GM21447 (cell line): ENCODE data around the gene RIN3.
A peak's percentile ranks its signal among the peaks of the same experiment; 100 is the strongest.
"Not testable (repeated sequence)": the region's sequence is repeated elsewhere in the genome, so short reads cannot be mapped to it uniquely, and the experiment has no call there.

Source experiments
- ATAC-seq: cut with Tn5 transposase; IDR thresholded peaks from one replicate; pipeline ENCODE4 v1.9.1; 2021; ENCODE audit not compliant: unreplicated experiment

RIN3 gene

DNA sequence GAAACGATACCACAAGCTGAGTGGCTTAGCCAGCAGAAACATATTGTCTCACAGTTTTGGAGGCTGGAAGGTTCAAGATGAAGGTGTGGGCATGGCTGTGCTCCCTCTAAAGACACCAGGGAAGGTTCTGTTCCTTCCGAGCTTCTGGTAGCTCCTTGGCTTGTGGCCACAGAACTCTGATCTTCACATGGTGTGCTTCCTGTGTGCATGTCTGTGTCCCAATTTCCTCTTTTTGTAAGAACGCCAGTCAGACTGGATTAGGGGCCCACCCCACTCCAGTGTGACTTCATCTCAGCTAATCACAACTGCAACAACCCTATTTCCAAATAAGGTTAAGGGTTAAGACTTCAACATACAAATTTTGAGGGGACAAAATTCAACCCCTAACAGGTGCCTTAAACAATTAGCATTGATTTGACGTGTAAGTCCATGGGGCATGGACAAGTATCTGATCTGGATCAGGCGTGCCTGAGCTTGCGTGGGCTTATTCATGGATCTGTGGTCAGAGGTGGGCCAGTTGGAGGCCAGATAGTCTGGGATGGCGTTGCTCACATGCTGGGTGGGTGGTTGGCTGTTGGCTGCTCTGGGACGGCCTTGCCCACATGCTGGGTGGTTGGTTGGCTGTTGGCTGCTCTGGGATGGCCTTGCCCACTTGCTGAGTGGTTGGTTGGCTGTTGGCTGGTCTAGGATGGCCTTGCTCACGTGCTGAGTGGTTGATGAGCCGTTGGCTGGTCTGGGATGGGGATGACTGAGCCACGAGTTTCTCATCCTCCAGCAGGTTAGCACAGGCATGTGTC is 146.4 kb downstream of the RIN3 start:
- no peak for ATAC-seq

GRCh38 chr14:92660571-92660970 is 147.0 kb downstream of the RIN3 start:
- ATAC-seq, result no peak

DNA sequence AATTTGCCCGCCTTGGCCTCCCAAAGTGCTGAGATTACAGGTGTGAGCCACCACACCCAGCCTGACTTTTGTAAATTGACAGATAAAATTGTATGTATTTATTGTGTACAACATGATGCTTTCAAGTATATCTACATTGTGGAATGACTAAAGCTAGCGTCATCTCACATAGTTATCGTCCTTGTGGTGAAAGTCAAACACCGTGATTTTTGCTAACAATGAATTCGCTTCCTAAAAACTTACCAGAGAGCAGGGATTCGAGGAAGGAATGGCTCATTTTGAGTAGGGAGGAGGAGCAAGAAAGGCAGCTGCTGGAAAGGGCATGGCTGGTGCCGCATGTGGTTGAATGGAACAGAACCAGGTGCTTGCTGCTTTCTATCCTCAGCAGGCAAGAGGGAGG is 149.5 kb downstream of the RIN3 start:
- no peak for ATAC-seq

- no peak for ATAC-seq
Observed at GRCh38 chr14:92665661-92666110, 152.1 kb downstream of the RIN3 start.

GRCh38 chr14:92666251-92666650 is 152.7 kb downstream of the RIN3 start:
- ATAC-seq, result no peak

DNA sequence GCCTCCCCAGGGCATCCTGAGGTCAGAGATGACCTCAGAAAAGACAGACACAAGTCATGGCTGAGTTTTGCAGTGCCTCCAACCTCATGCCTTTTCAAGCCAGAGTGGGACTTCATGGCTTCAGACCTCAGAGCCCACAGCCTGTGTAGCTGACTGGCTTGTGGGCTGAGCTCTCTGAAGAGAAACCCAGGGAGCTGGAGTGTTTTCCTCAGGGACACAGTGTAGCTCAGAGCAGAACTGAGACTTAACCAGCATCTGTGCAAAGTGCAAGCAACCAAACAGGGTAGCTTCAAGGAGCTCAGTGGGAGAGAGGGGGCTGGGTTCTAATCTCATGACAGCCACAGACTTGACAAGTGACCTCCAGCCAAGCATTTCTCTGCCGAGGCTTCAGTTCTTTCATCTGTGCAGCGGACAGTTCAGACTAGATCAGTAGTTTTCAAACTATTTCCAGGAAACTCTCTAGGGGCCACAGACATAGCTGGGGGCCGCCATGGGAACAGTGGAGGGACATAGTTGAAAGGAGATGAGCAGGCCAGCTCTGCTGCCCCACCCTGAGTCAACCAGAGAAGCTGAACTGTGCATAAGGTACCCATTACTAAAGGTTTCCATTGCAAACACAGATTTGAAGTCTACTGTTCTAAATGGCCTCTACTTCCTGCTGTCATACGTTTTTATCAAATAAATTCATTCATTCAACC is 154.8 kb downstream of the RIN3 start:
- ATAC-seq, result peak; percentile 50

GRCh38 chr14:92670160-92670559 is 156.6 kb downstream of the RIN3 start:
- ATAC-seq, result peak; percentile 41

DNA sequence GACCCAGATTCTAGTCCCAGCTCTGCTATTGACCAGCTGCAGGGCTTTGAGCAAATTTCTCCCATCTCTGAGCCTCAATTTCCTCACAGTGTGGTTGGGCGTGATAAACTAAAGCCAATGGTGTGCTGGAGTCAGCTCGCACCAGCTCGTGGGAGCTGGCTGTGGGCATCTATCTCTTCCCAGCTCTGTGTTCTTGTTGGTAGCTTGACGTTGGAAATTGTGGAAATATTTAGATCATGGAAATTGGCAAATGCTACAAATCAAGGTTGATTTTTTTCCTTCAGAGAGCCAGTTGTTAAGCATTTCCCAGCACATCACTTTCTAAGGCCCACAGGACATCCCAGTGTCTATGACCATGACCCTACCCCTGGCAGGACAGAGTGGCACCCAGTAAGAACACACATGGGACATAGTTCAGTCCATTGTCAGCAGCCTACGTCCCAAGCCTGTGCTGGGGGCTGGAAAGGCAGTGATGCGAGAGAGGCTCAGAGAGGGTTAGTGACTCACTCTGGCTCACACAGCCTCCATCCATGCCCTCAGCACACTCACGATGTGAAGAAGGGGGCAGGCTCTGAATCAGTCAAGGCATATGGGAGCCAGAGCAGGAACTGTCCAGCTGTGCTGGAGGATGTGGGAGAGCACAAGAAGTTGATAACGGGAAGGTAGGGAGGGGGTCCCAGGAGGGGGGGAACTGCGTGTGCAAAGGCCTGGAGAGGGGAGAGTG is 157.2 kb downstream of the RIN3 start:
- no peak for ATAC-seq

DNA sequence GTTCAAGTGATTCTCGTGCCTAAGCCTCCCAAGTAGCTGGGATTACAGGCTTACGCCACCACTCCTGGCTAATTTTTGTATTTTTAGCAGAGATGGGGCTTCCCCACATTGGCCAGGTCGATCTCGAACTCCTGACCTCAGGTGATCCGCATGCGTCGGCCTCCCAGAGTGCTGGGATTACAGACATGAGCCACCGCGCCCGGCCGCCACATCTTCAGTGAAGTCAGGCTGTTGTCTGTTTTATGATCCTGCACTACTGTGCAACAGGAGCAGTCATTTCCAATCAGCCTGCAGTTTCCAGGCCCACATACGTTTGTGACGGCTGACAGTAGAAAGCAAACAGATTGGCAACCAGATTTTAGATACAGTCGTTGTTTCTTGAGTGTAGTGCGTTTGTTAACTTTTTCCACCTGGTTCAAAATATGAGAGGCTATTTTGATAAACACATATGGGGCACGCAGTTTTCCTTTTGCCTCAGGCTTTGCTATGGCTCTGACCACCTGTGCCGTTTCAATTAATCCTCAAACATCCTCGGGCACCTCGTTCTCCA is 160.1 kb downstream of the RIN3 start:
- ATAC-seq, result no peak

DNA sequence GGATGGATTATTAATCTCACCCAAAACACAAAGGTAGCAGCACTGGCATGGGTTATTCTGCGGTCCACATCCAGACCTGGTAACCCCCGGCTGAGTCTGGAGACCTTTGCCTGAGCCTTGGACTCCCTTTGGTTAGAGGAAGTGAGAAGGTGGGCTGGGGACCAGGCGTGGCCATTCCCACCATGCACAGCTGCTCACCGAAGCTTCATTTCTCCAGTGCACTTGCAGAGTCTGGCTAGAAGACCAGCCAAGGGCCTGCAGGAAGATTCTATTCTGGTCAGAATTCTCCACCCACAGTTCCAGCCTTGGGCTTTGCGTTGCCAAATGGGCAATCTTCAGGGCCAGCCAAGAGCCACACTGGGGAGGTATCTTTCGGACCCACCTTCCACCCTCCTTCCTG is 161.8 kb downstream of the RIN3 start:
- ATAC-seq, result no peak

GRCh38 chr14:92675976-92676375 is 162.4 kb downstream of the RIN3 start:
- no peak for ATAC-seq

- ATAC-seq, result no peak
Observed at GRCh38 chr14:92676403-92677086, 163.0 kb downstream of the RIN3 start.

DNA sequence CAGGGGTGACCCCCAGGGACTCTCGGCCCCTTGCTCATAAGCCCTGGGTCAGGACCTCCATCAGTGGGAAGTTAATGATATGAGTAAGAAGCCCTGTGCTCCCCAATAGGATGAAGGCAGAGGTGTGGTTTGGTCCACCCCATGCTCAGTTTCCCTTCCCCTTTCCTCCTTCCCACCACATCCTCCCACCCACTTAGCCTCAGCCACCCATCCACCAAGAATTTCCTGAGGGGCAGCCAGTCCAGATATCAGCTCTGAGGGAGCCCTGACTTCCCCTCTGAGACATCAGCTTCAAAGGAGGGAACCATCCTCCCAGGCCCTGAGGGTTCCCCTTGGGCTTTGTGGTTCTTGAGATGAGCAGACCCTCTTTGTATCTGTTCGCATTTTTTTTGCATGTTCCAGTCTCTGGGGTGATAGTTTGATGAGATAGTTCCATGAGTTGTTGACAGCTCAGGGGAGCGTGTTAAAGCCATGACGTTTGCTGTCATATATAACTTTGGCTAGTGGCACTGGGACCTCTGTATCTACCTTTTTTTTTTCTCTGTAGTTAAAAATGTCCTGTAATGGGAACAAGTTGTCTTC is 163.6 kb downstream of the RIN3 start:
- ATAC-seq, result peak; percentile 71

- ATAC-seq, result no peak
Observed at GRCh38 chr14:92677955-92678354, 164.4 kb downstream of the RIN3 start.

GRCh38 chr14:92678766-92679165 is 165.2 kb downstream of the RIN3 start:
- no peak for ATAC-seq

DNA sequence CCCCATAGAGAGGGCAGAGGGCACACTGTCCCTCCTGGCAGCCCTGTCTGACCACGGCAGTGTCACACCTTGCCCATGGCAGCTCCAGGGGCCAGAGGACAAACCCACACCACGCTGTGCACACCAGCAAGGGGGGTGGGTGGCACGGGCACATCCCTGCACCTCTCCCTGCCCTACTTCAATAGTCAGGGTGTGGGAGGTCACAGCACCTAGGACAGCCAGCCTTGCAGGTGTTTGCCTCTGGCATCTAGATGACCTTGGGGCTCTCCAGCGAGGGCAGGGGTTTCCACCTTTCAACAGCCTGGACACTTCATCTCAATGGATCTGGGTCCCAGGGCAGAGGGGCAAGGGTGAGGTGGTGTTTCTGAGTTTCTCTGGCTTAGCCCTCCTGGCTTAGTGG is 165.7 kb downstream of the RIN3 start:
- no peak for ATAC-seq

DNA sequence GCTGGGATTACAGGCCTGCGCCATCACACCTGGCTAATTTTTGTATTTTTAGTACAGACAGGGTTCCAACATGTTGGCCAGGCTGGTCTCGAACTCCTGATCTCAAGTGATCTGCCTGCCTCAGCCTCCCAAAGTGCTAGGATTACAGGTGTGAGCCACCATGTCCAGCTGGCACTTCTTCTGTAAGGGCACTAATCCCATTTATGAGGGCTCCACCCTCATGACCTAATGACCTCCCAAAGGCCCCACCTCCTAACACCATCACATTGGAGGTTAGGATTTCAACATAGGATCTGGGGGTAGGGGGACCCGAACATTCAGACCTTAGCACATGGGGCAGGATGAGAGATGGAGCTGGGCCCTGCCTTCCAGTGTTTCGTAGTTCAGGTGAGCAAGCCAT is 166.7 kb downstream of the RIN3 start:
- not testable (repeated sequence) for ATAC-seq

DNA sequence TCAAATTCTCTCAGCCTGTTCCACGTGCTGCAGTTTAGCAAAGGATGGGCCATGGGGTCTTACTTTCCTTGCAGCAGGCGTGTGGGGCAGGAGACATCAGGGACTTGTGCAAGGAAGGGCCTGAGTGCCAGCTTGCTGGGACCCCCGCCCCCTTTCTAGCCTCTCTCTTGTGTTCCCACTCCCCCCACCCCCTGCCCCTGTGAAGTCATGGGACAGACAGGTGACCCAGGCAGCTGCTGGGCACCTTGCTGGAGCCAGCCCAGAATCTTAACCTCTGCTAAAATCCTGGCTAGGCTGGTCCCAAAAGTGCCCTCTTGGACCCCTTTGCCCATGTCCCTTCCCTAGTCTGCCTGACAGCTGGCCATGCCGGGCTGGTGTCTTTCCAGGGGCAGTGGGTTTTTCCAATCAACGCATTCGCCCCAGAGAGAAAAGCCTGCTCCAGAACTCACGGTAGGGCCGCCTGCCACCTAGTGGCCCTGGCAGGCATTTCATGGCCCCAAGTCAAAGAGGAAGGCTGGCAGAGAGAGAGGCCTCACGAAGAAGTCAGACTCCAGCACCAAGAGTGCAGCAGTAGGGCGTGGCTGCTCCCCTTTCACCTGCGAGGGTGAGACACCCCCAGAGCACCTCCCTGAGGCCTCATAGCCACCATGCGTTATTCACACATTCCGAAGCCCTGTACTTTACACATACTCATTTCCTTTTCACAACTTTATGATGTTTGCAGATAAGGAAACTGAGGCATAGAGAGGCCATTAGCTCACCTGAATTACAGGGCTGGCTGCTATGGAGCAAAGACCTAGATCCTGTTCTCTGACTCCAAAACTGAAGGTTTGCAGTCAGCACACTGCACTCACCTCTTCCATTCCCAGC is 167.4 kb downstream of the RIN3 start:
- no peak for ATAC-seq

DNA sequence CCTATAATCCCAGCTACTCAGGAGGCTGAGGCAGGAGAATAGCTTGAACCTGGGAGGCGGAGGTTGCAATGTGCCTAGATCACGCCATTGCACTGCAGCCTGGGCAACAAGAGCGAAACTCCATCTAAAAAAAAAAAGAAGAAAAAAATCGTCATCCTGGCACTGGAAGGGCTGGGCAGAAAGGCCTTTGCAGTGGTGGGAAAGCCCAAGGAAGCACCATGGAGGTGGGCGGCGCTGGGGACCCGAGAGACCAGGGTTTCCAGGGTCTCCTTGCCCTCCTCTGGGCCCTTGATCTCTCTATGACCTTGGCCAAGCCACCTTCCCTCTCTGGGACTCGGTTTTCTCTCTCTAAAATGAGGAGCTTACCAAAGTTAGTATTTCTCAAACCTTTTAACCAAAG is 169.5 kb downstream of the RIN3 start:
- no peak for ATAC-seq
